HG03469 (cell line): ENCODE measurements around the gene APC2.

Experiments used
- ATAC-seq: cut with Tn5 transposase; IDR thresholded peaks from one replicate; pipeline ENCODE4 v1.9.1; 2021; ENCODE audit warnings: mild to moderate bottlenecking, moderate library complexity, moderate number of reproducible peaks; ENCODE audit not compliant: unreplicated experiment

Gene APC2

GRCh38 chr19:1446713-1447481, 3.0 kb upstream of the APC2 start:
- ATAC-seq, result no peak

GRCh38 chr19:1447504-1447903, 2.4 kb upstream of the APC2 start:
- ATAC-seq, result no peak

- ATAC-seq, result no peak
These were observed 2.0 kb upstream of the APC2 start for GRCh38 chr19:1447944-1448343.

- ATAC-seq, result no peak
These were observed 1.1 kb downstream of the APC2 start for GRCh38 chr19:1450735-1451731.

GRCh38 chr19:1451916-1452801, 2.2 kb downstream of the APC2 start:
- ATAC-seq, result no peak

GRCh38 chr19:1452802-1453524, 3.0 kb downstream of the APC2 start:
- no peak for ATAC-seq

GRCh38 chr19:1453525-1454364, 3.8 kb downstream of the APC2 start:
- ATAC-seq, result no peak

GRCh38 chr19:1455002-1455335, 5.0 kb downstream of the APC2 start:
- no peak for ATAC-seq

- no peak for ATAC-seq
These were observed 5.6 kb downstream of the APC2 start for GRCh38 chr19:1455336-1456120.

GRCh38 chr19:1456121-1456900, 6.4 kb downstream of the APC2 start:
- ATAC-seq, result no peak

- no peak for ATAC-seq
These were observed 7.3 kb downstream of the APC2 start for GRCh38 chr19:1457031-1457739.

- ATAC-seq, result no peak
These were observed 8.0 kb downstream of the APC2 start for GRCh38 chr19:1457892-1458291.

- ATAC-seq, result no peak
These were observed 9.6 kb downstream of the APC2 start for GRCh38 chr19:1459479-1459878.

GRCh38 chr19:1460033-1460995, 10.4 kb downstream of the APC2 start:
- no peak for ATAC-seq

GRCh38 chr19:1461862-1462261, 11.9 kb downstream of the APC2 start:
- no peak for ATAC-seq
